Ecto neural progenitor cell (in vitro differentiated cells): ENCODE data around the gene PNKD.
"Not testable (repeated sequence)": the region's sequence is repeated elsewhere in the genome, so short reads cannot be mapped to it uniquely, and the experiment has no call there.

ENCODE experiments used
- DNase-seq: peaks from one replicate; pipeline ENCODE4 v3.0.0-alpha.2; 2018; ENCODE audit warnings: low spot score

Gene PNKD

GRCh38 chr2:218272531-218273212 is 2.4 kb downstream of the PNKD start:
- peak; percentile 83 for DNase-seq

DNA sequence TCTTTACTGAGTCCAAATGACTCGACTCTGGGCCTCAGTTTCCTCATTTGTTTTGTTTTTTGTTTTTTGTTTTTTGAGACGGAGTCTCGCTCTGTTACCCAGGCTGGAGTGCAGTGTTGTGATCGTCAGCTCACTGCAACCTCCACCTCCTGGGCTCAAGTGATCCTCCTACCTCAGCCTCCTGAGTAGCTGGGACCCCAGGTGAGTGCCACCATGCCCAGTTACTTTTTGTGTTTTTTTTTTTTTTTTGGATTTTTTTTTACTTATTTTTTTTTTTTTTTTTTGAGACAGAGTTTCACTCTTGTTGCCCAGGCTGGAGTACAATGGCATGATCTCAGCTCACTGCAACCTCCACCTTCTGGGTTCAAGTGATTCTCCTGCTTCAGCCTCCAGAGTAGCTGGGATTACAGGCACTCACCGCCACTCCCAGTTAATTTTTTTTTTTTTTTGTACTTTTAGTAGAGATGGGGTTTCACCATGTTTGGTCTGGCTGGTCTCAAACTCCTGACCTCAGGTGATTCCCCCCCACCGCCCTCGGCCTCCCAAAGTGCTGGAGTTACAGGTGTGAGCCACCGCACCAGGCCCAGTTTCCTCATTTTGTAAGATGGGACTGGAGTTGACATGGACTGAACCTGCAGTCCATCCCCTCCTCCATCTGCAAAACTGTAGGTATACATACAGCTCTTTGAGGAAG is 3.0 kb downstream of the PNKD start:
- DNase-seq = not testable (repeated sequence)

GRCh38 chr2:218273908-218274249 is 3.6 kb downstream of the PNKD start:
- no peak for DNase-seq

GRCh38 chr2:218274586-218274985 is 4.3 kb downstream of the PNKD start:
- no peak for DNase-seq

GRCh38 chr2:218275371-218276072 is 5.2 kb downstream of the PNKD start:
- no peak for DNase-seq

DNA sequence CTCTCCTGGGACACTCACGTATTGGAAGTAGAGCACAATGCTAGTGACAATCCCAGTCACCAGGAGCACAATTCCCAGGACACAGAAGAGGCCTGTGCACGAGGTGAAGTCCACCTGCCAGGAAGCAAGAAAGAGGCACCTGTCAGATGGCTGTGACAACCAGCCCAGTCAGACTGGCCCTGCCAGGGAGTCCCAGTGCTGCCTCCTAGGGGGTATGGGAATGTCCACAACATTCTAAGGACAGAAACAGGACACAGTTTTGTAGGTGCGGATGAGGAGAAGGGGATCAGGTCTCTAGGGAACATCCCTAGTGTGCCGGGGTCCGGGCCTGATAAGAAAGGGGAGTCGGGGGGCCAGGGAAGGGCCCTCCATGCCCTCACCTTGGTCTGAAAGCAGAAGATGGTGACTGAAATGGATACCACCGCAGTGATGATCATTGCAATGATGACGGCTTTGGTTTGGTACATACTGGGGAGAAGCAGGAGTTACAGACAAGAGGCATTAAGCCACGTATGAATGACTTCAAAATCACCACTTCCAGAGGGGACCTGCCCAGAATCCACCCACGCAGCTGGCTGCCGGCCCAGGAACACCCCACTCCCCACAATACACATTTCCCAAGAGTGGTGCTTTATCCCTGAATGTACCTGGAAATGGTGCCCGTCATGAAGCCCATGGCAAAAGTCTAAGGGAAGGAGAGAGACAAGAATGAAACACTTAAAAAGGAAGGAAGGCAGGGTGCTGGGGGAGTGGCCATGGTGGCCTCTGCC is 6.9 kb downstream of the PNKD start:
- no peak for DNase-seq

GRCh38 chr2:218277921-218278320 is 7.6 kb downstream of the PNKD start:
- no peak for DNase-seq

DNA sequence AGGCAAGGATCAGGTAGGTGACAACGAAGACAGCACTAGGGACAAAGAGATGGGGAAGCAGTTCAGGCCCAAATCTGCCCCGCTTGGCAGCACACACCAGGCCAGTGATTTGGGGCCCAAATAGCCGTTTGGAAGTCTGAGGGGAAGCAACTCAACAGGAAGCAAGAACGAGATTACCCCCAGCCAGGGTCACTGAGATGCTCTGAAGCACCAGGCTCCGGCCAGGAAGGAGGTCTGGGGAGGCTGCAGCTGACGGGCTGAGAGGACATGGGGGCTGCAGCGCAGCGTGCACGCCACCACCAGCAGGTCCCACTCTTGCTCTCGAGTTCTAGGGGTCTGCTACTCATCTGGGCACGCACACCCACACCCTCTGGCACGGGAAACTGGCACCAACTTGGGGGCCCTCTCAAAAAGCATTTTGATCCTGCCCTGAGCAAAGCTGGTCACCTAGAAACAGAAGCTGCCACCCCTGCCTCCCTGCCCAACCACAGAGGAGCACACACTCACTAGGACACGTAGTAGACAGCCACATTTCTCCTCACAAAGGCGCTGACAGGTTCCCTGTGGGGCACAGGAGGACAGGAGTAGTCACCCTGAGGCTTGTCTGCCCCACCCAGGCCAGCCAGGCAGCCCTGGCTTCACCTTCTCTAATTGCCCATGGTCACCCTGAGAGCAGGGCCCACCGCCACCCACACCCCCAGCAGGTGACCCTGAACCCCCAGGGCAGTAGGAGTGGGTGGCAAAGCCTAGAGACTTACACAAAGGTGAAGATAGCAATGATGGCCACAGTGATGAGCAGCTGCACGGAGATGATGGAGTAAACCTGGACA is 8.4 kb downstream of the PNKD start:
- DNase-seq = no peak

GRCh38 chr2:218280260-218280870 is 10.0 kb downstream of the PNKD start:
- no peak for DNase-seq

GRCh38 chr2:218281449-218281848 is 11.1 kb downstream of the PNKD start:
- no peak for DNase-seq

DNA sequence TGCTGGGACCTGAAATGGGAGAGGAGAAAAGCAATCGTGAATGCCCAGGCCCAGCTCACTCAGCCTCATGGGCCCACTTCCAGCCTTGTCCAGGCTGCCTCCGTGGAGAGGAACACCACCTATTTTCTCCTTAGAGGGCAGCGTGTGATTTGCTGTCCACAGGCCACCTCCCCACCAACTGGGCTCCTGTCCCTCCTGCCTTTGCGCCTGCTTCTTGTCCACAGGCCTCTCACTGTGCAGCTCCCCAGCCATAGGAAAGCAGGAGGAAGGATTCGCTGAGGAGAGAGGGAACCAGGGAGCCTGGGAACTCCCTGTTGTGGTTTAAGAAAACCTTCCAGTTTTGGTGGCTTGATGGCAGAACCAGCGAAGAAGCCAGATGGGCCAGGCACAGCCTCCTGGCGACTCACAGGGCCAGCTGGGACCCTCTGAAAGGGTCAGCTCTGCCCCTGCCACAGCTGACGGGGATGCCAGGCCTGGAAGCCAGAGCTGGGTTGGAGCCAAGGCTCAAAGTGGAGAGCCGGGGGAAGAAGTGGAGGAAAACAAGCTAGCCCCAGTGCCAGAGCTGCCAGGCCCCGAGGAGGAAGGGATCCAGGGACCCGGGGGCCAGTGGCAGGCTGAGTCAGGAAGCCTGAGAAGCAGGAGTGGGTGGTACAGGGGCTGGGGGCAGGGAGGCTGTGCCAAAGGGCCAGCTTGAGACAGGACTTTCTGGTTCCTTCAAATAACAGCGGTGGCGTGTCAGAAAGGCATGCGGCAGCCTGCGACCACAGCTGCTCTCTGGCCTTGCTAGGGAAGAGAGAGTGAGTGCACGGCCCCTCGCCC is 12.1 kb downstream of the PNKD start:
- DNase-seq = no peak

- no peak for DNase-seq
These were observed 13.9 kb downstream of the PNKD start for GRCh38 chr2:218284106-218284811.

GRCh38 chr2:218285604-218286003 is 15.3 kb downstream of the PNKD start:
- DNase-seq = no peak

DNA sequence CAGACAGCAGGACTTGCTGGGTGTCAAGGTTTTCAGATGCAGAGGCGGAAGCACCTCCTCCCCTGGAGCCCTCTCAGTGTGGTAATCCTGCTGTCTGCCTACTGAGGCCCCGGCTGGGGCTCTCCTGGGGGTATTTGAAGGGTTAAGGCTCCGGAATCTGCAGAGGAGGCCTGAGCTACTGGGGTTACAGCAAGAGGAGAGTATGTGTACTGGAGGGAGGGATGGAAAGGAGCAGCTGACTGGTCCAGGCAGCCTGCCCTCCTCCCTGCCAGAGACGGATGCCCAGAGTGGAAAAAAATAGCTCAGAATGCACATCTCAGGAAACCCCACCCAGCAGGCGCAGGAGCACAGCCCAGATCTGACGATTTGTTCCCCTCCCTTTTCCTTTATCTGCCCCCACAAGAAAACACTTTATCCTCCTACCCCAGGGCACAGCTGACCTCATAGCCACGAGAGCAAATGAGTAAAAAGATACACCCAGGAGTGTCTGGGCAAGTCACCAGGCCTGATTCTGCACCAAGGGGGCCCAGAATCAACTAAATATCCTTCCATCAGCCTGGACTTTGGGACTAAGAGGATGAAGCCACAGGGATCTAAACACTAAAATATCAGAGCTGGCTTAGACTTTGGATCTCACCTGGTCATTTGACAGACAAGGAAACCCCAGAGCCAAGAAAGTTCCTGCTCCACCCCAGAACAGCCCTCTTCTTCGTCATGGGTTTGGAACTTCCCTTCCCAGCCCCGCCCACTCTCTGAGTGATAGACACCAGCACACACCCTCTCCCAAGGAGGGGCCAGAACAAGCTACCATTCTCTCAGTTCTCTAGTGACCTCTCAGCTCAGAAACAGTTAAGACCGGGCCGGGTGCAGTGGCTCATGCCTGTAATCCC is 16.5 kb downstream of the PNKD start:
- DNase-seq = peak; percentile 72

DNA sequence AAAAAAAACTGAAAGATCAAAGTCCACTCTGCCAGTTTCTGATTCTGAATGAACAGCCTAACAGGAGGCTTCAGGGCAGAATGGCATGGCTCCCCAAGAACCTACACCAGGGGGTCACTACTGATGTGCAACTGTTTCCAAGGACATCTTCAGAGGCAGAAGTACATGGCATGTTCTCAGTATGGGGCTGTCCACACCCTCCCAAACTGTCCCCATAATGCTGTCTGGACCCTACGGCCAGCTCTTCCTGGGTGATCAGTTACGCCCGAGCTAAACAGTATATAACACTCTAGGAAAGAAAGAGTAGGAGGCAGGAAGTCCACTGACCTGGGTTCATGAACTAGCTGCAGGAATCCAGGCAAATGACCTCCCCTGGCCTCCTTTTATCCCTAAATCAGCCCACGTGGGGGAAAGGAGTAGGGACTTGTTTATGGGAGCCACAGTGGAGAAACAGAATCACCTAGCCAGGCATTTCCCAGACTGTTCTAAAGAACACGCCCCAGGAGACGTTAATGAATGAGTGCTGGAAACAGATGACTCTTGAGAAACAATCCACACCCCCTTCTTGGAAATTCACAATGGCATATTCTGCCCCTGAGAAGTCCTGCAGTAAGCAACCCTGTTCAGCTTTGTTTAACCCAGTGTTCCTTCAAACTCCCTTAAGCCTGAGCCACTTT is 19.5 kb downstream of the PNKD start:
- no peak for DNase-seq

DNA sequence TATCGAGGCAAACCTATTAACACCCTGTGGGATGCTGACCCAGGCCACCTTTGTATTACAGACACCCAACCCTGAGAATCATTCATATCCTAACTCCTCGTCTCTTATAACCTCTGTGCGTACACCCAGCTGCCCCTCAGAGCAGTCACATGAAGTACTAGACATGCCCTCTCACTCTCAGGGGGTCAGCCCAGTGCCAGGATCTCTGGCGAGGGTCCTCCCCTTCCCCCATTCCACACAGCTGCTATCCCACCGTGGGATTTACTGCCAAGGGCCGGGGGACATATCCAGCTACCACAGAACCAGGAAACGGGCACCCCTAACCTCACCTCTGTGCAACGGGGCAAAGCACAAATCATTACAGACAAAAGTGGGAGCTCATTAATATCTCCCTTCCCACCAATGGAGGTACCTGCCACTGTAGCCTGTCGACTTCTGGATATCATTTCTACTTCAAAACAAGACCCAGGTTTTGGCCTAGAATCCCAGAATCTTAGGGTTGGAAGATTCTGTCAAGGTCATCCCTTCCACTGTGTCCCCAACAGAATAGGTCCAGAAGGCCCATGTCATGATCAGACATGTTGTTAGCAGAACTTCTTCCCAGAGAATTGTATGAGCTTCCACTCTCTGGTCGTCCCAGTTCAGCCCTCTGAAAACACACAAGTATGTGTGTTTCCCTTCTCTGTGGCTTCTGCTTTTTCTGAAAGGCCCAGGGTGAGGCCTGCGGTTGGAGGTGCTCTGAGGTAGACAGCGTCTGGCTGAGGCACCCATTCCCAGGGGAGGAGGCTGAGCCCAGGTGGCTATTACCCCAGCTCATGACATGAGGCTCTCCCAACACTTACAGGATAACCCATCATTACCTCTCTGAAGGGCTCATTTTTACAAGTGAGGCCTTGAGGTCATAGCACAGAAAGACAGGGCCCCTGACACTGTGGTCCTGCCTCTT is 20.3 kb downstream of the PNKD start:
- DNase-seq = no peak
